Thymus (tissue), 11 donors: Measurements from ENCODE around the gene HSPA4. TPM values are rescaled to one million over a fixed set of nuclear protein-coding genes. Genes with fewer than 3 reads are reported as not detected.

Experiments used
- DNase-seq, 9 donors: peaks; one replicate each; pipeline ENCODE4 v3.0.0-alpha.2; 2013; ENCODE audit warnings: low spot score in 9 of 9, low read depth in 6 of 9, missing footprints in 1 of 9
- H3K27ac ChIP-seq, 2 donors: one replicate each; pipeline ENCODE4 v1.5.1; 2013; ENCODE audit warnings: control low read depth in 1 of 2, low read depth in 1 of 2, low read length in 1 of 2, mild to moderate bottlenecking in 1 of 2, moderate library complexity in 1 of 2
- H3K27me3 ChIP-seq, 2 donors: one replicate each; pipeline ENCODE4 v1.5.1; 2013; ENCODE audit warnings: low read length in 1 of 2; ENCODE audit not compliant: control insufficient read depth in 2 of 2, insufficient read depth in 1 of 2
- H3K36me3 ChIP-seq, 2 donors: one replicate each; pipeline ENCODE4 v1.5.1; 2013; ENCODE audit warnings: low read length in 1 of 2, mild to moderate bottlenecking in 1 of 2, moderate library complexity in 1 of 2; ENCODE audit not compliant: control insufficient read depth in 2 of 2, insufficient read depth in 2 of 2
- H3K4me1 ChIP-seq, 2 donors: one replicate each; pipeline ENCODE4 v1.5.1; 2013; ENCODE audit warnings: low read length in 2 of 2; ENCODE audit not compliant: control insufficient read depth in 2 of 2, insufficient read depth in 2 of 2
- H3K4me3 ChIP-seq, 2 donors: one replicate each; pipeline ENCODE4 v1.5.1; 2013; ENCODE audit warnings: low read length in 2 of 2, control low read depth in 1 of 2, mild to moderate bottlenecking in 1 of 2
- H3K9me3 ChIP-seq, 2 donors: one replicate each; pipeline ENCODE4 v1.5.1; 2013; ENCODE audit warnings: low read length in 1 of 2, mild to moderate bottlenecking in 1 of 2; ENCODE audit not compliant: control insufficient read depth in 2 of 2, insufficient read depth in 1 of 2
- WGBS: extraction: QIAGEN DNeasy Blood & Tissue Kit; methylation state at CpG from one replicate; pipeline ENCODE4 v1.1.7; 2013; 5-methylcytosine and 5-hydroxymethylcytosine counted together
- polyA plus RNA-seq: library from polyadenylated mRNA; stranded (reverse); fragments of 200-250 nt; gene quantifications from one replicate; pipeline ENCODE4 v1.2.3, GENCODE V29; 2013
- total RNA-seq: library from RNA; stranded (reverse); fragments of 120-200 nt; gene quantifications from one replicate; pipeline ENCODE4 v1.2.4, GENCODE V29; 2013
- donor health status: healthy.

HSPA4 gene
- total and polyA plus RNA-seq, 2 donors: 65.4 to 72.0 TPM

DNA sequence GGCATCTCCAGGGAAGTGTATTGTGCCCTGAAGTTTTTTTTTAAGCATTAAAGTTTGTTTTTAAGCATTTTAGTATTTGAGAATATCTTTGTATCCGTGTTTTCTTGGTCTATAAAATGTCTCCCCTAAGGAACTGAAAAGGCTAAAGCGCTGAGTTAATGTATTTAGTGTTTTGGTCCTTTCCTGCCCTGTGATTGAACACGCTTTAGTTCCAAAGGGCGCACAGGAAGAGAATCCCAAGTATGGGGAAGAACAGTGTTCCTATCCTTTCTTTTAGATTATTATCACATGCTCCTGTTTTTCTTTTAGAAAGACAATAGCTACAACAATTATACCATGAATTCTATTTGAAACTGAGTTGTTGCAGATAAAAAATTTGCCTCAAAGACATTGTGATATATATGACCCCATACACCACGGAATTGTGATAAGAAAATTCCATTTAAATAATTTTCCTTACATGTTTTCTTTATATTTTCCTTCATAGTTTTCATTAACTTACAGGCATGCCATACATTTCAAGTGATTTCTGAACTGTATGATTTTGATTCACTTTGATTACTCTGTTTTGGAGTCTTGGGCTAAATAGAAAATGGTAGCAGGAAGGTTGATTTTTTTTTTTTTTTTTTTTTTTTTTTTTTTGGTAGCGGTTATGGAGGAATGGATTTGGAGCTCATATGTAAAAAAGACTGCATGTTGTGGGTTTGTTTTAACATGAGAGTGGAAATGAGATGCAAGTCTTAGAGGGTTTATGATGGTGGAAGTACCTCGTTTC, 3.1 kb downstream of the HSPA4 start:
- H3K36me3 ChIP-seq: peaks cover 0 to 4% of the 10 kb centered on the region in 2 donors
- H3K9me3 ChIP-seq: no peaks in the 10 kb centered on the region
- DNase-seq: no peak
- peaks cover 21 to 29% of the 10 kb centered on the region in 2 donors for H3K4me1 ChIP-seq
- no peak overlapping the region for H3K27ac ChIP-seq
- WGBS: 97% methylated on average over 7 of the region's 7 CpGs
- no peaks in the 10 kb centered on the region for H3K27me3 ChIP-seq
- H3K4me3 ChIP-seq: no peak overlapping the region

DNA sequence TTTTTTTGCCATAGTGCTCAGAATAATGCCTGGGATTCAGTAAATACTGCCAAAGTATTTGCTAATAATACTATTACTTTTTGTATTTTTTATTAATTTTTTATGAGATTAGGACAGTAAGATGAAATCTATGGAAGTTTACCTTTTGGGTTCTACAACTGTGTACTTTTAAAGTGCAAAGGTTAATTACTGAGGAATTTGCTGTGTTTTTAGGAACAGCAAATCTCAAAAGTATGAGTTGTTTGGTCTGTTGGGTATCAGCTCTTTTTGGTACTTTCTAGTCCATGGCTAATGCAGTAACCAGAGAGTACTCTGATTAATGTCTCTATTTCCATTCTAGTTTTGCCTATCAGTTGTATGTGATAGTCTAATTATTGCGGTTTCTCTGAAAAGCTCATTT, 5.1 kb downstream of the HSPA4 start:
- peaks cover 14 to 18% of the 10 kb centered on the region in 2 donors for H3K4me1 ChIP-seq

DNA sequence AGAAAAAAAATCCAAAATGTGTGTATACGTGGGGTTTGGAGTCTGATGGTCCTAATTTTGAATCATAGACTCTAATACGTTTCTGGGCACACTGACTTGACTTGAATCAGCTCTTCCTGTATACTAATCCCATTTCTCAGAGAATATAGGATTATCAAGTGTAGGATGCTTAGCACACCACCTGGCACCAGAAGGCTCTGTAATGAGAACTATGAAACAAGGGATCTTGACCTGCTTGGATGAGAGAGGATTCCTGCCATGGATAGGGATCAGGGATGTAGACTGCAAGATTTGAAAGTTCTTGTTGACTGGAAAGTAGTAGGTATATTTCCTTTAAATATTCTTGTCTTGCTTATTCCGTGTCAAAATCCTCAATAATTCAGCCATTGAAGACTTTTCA, 7.8 kb downstream of the HSPA4 start:
- H3K4me3 ChIP-seq: no peak overlapping the region
- peaks cover 0 to 4% of the 10 kb centered on the region in 2 donors for H3K36me3 ChIP-seq
- no peak overlapping the region for H3K27ac ChIP-seq
- peaks cover 0 to 6% of the 10 kb centered on the region in 2 donors for H3K4me1 ChIP-seq
- 98% methylated on average over 3 of the region's 3 CpGs for WGBS
- no peaks in the 10 kb centered on the region for H3K9me3 ChIP-seq
- no peaks in the 10 kb centered on the region for H3K27me3 ChIP-seq
- DNase-seq: no peak

More for the DNA sequence above, 5.1 kb downstream of the HSPA4 start:
- Histone ChIP-seq H3K27me3 (no peaks in the 10 kb centered on the region), H3K27ac (no peak overlapping the region), H3K9me3 (no peaks in the 10 kb centered on the region), H3K4me3 (no peak overlapping the region), H3K36me3 (peaks cover 0 to 4% of the 10 kb centered on the region in 2 donors)
- DNase-seq: no peak
- WGBS: 96% methylated on average over 1 of the region's 1 CpG

DNA sequence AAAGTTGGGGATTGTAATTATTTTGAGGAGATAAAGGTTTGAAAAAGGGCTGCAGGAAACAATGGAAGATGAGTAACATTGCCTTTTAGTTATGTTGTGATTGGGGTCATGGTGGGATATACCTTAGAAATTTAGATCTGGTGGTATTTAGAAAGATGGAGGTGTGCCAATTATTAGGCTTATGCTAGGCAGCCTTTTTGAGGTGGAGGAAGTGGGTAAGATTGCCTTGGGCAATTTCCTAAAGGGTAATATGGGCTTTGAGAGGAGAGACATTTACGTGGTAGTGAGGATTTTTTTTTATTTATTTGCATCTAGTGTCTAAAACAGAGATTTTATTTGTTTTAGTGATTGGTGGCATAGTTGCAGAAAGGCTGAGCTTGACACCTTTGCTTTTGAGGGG, 10.5 kb downstream of the HSPA4 start:
- WGBS: 73% methylated on average over 1 of the region's 1 CpG

DNA sequence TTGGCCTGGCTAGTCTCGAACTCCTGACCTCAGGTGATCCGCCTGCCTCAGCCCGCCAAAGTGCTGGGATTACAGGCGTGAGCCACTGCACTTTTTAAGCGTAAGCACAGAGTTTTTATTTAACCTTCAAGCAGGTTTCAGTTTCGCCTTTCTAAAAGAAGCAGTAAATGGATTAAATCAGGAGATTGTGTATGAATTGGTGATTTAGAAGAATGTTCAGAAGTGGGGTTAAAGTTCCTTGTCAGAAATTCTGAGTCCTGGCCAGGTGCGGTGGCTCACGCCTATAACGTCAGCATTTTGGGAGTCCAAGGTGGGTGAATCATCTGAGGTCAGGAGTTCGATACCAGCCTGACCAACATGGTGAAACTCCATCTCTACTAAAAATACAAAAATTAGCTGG, 12.2 kb downstream of the HSPA4 start:
- no peaks in the 10 kb centered on the region for H3K9me3 ChIP-seq
- H3K36me3 ChIP-seq: peaks cover 22 to 32% of the 10 kb centered on the region in 2 donors
- DNase-seq: no peak
- WGBS: 87% methylated on average over 10 of the region's 10 CpGs
- no peaks in the 10 kb centered on the region for H3K4me1 ChIP-seq
- no peak overlapping the region for H3K4me3 ChIP-seq
- no peak overlapping the region for H3K27ac ChIP-seq
- H3K27me3 ChIP-seq: no peaks in the 10 kb centered on the region

More for the DNA sequence above, 10.5 kb downstream of the HSPA4 start:
- Histone ChIP-seq H3K27me3 (no peaks in the 10 kb centered on the region), H3K4me1 (no peaks in the 10 kb centered on the region), H3K4me3 (no peak overlapping the region), H3K9me3 (no peaks in the 10 kb centered on the region), H3K27ac (no peak overlapping the region), H3K36me3 (peaks cover 10 to 17% of the 10 kb centered on the region in 2 donors)
- no peak for DNase-seq

DNA sequence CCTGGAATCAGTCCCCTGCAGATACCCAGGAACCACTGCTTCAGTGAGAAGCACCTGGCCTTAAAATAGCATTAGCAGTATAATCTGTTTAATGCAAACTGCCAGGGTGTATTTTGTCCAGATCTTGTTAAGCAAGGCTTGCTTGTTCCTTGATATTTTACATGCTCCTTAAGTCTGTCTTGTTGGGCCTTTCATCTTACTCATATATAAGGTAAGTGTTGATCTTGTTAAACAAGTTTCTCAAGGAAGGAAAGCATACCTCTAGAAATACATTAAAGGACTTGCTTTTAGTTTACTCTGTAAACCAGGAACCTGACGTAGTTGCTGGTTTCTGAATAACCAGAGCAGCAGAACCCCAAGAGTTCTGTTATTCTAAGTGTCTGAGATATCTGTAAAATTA, 13.7 kb downstream of the HSPA4 start:
- no peaks in the 10 kb centered on the region for H3K4me1 ChIP-seq
- H3K27ac ChIP-seq: no peak overlapping the region
- 99% methylated on average over 1 of the region's 1 CpG for WGBS
- peaks cover 30 to 44% of the 10 kb centered on the region in 2 donors for H3K36me3 ChIP-seq
- no peak overlapping the region for H3K4me3 ChIP-seq
- H3K27me3 ChIP-seq: no peaks in the 10 kb centered on the region
- H3K9me3 ChIP-seq: no peaks in the 10 kb centered on the region
- DNase-seq: no peak

DNA sequence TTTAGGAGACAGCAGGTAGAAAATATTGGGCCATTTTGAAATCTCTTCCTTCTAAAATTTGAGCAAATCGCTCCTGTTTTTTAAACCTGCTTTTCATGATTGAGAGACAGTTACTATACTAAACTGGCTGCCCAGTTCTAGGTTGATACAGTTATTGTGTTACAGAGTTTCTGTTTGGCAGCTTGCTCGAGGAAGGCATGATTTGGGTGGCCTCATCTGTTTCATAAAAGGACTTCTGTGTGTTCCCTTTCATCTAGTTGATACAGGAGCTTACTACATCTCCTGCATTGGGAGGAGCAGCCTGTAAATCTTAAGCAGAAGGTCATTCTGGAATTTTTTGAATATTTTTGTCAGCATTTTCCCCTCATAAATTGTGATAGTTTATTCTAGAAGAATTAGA, 14.2 kb downstream of the HSPA4 start:
- no peak overlapping the region for H3K4me3 ChIP-seq
- 97% methylated on average over 2 of the region's 2 CpGs for WGBS
- H3K4me1 ChIP-seq: no peaks in the 10 kb centered on the region
- DNase-seq: no peak
- no peaks in the 10 kb centered on the region for H3K9me3 ChIP-seq
- peaks cover 31 to 49% of the 10 kb centered on the region in 2 donors for H3K36me3 ChIP-seq
- H3K27me3 ChIP-seq: no peaks in the 10 kb centered on the region
- no peak overlapping the region for H3K27ac ChIP-seq

DNA sequence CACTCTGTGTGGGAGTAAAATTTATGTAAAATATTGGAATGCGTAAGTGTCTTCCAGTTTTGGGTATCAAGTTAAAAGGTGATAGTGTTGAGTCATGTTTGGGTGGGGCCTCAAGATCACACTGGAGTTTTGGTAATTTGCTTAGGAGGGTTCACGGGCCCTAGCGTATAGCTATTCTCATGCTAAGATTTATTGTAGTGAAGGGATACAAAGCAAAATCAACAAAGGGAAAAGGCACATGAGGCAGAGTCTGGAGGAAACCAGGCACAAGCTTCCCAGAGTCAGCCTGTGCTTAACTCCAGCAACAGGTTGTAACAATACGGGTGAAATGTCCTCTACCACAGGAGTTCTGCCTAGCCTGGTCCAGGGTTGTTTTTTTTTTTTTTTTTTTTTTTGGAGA, 20.2 kb downstream of the HSPA4 start:
- no peak overlapping the region for H3K27ac ChIP-seq
- WGBS: 98% methylated on average over 4 of the region's 4 CpGs
- peaks cover 48 to 75% of the 10 kb centered on the region in 2 donors for H3K36me3 ChIP-seq
- no peaks in the 10 kb centered on the region for H3K27me3 ChIP-seq
- H3K4me1 ChIP-seq: no peaks in the 10 kb centered on the region
- DNase-seq: no peak
- H3K4me3 ChIP-seq: no peak overlapping the region
- no peaks in the 10 kb centered on the region for H3K9me3 ChIP-seq

DNA sequence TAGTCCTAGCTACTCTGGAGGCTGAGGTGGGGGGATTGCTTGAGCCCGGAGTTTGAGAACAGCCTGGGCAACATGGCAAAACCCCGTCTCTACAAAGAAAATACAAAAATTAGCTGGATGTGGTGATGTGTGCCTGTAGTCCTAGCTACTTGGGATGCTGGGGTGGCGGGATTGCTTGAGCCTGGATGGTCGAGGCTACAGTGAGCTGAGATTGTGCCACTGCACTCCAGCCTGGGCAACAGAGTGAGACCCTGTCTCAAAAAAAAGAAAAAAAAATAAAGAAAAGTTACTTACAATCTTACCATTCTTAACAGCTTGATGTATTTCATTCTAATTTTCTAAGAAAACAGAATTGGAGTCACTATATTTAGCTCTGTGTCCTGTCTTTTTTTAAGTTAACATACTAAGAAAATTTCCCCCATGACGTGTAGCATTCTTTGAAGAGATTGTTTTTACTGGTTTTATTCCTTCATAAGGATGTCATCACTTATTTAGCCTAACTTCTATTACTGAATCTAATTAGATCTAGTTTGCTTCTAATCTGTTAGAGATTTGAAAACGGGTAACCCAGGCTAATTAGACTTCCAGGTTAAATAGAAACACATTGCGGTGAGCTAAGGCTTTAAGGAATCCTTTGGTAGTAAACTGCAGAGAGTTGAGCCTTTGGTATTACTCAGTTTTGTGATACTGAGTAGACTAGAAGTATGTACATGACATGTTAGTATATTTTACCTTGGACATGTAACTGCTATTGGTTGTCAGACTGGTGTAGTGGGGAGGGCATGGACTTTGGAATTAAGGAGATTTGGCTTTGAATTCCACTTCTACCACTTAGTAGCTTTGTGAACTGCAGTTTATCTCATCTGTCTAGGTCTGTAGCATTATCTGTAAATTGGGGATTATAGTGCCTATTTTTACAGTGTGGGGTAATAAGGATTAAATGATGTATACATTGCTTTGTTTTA, 24.0 kb downstream of the HSPA4 start:
- Histone ChIP-seq H3K36me3 (peaks cover 36 to 51% of the 10 kb centered on the region in 2 donors), H3K9me3 (no peaks in the 10 kb centered on the region), H3K4me3 (no peak overlapping the region), H3K4me1 (no peaks in the 10 kb centered on the region), H3K27me3 (no peaks in the 10 kb centered on the region), H3K27ac (no peak overlapping the region)
- DNase-seq: no peak
- WGBS: 98% methylated on average over 7 of the region's 7 CpGs
